NCI-H748 treated with DMSO at 0.1 percent for 48 hours (cell line): Measurements from ENCODE around the gene KIF14.
"Not testable (repeated sequence)": the region's sequence is repeated elsewhere in the genome, so short reads cannot be mapped to it uniquely, and the experiment has no call there.

Source experiments
- DNase-seq: peaks from one replicate; lab custom pipeline; 2025; lab: John Stamatoyannopoulos, UW

Gene KIF14

GRCh38 chr1:200540281-200540680 lies 80.3 kb downstream of the KIF14 start:
- DNase-seq: no peak

DNA sequence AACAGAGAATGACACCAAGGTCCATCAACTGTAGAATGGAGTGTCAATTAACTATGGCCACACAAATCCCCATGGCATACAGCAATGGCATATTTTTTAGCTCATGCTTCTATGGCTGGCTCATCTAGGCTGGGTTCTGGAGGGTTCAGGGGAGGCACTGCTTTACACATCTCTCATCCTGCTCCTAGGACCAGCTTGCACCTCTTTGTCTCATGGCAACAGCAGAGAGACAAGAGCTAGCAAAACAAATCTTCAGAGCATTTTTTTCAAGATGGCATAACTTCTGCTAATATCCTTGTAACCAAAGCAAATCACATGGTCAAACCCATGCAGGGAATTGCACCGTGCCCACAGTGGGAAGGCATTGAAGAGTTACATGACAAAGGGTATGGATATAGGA lies 82.4 kb downstream of the KIF14 start:
- DNase-seq: no peak

GRCh38 chr1:200535605-200536004 lies 84.9 kb downstream of the KIF14 start:
- no peak for DNase-seq

DNA sequence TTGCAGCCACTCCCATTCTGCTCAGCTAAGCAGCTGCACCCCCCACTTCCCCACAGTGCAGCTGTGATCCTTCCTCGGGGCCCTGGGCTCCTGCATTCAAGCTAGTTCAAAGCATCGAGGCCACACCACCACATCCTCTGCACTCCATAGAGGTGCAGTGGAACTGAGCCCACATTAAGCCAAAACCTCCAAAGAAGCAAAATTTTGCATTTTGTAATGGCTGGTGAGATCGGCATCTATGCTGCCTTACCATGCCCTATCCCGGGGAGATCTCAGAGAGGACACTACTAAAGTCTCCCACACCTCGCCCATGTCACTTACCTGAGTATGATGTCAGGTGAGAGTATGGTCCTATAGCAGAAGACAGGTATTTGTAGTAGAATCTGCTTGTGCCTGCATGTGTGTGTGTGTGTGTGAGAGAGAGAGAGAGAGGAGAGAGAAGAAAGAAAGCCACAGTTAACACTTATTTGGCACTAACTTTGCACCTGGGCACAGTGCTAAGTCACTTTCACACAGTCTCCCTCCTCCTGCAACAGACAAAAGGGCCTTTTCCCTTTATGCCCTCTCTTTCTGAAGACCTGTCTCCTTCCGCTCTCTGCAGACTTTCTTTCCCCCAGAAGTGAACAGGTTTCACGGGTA lies 89.8 kb downstream of the KIF14 start:
- DNase-seq: no peak

DNA sequence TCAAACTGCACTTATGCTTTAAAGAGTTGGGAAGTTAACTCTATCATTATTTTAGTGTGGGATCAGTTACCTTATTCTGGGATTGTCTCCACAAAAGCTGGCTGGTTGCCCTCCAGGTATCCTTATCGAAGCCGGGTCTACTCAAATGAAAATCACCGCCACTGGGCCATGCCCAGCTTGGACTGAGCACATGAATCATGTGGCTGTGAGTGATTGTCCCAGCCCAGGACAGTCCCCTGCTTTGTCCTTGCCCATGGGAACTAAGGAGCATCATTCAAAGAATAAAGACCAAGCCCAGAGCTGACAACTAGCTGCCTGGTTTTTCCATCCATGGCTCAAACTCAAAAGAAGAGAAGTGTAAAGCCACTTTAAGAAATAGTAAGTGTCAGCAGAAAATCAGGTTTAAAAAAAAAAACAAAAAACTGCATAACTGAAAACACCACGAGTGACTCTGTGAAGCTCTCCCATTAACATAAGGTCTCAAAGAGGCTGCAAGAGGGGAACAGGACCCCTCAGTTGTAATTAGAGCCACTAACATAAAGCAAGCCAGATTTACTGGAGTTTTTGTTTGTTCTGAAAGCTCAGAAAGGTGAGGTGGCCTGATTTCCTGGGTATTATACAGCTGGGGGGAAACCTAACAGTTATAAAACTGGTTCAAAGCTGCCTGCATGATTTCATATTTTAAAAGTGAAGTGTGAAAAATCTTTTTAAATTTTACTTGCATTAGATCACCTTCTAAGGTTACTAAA lies 91.5 kb downstream of the KIF14 start:
- no peak for DNase-seq

DNA sequence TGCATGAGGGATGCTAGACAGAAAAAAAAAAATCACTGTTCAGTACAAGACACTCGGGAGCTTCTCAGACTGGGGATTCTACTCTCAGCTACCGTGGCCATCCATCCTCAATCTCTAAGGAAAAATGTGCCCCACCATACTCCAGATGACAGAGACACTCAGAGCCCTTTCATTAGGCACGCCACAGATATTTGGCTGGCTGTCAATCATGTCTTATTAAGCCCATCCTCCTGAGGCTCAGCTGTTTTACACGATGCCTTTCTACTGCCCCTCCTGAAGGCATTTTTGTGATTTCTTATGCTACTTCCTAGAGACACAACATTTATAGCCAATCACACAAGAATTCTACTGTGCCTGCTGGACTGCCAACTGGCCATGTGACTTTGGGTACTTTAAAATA lies 92.9 kb downstream of the KIF14 start:
- DNase-seq: no peak

- no peak for DNase-seq
Observed at GRCh38 chr1:200526709-200527612, 93.6 kb downstream of the KIF14 start.

DNA sequence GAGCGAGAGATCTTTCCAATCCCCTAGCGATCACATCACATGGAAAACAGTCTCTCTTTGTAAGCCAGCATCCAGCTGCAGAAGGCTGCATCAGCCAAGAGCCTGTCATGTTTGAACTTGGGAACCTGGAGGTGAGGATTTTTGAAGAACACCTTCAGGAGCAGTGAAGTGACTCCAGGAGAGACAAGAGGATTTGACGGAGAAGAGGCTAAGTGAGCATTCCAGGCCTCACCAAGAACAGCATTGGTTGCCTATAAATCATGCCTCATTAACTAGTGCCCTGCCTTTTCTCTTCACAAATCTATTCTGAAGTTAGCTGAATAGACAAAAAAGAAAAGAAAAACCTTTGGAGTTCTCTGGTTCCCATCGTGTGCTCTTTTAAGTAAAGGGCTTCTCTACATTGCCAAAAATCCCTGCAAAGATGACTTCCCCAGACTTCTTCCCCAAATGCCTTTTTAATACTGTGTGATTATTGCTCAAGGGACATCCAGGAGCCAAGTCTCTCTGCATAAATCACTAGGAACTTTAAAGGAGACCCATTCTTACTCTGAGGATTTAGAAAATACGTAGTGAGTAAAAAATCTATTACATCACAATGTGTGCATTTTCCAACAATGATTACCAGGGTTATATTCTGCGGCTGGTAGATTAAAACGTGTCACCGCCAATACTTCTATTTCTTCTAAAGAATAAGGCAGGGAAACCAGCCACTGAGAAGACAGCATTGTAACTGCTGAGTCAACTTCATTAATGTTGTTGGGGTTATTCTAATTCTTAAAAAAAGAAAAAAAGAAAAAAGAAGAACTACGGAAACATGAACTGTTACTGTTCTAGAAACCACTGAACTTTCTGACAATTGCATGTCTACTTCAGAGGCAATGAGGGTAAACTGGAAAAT lies 95.2 kb downstream of the KIF14 start:
- DNase-seq: no peak

DNA sequence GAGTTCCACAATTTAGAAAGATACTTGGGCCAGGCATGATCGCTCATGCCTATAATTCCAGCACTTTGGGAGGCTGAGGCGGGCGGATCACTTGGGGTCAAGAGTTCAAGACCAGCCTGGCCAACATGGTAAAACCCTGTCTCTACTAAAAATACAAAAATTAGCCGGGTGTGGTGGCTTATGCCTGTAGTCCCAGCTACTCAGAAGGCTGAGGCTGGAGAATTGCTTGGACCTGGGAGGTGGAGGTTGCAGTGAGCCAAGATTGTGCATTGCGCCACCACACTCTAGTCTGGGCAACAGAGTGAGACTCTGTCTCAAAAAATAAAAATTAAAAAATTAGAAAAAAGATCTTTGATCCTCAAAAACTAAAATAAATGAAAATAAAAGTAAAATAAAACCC lies 96.0 kb downstream of the KIF14 start:
- not testable (repeated sequence) for DNase-seq

DNA sequence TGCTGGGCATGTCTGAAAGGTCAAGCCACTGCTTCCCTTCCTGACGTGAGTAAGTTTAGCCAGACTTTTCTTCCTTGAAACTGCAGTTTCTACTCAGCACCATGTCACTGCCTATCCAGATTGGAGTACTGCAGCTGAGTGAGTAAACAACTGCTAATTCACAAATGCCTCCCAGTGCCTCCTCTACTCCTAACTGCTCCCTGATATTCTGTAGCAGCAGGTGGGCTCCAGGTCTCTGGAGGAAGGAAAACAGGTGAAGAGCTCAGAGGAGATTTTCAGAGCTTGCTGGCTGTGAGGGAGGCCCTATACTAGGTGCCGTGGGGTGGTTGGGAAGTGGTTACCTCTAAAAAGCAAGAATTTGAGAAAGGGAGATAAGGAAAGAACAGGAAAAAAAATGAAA lies 96.5 kb downstream of the KIF14 start:
- no peak for DNase-seq

DNA sequence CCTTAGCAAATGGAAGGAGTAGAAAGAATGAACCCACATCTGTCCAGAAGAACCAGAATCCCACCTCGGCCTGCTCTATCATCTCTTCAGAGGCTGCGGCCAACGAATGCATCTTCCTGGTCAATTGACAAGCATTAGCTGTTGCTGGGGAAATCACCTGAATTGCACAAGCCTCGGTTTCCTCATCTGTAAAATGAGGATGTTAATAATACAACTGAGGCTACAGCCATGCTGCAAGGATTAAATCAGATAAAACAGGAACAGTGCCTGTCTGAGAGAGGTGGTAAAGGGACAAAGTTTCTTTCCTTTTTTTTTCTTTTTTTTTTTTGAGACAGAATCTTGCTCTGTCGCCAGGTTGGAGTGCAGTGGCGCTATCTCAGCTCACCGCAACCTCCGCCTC lies 99.8 kb downstream of the KIF14 start:
- DNase-seq: no peak

DNA sequence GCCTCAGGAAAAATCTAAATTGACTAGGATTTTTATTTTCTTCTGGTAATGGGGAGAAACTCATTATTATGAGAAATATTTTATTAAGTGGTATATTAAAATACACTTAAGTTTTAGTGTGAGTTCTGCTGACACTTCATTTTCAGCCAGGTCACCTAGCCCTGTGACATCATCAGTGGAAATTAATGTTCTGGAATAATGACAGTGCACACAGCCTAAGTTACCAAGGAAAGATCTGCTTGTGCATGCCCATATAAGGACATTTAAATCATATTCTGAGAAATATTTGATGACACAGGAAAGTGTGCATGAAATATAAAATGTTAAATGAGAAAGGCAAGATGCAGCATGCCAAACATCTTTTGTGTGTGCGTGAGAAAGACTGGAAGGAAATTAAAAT lies 102.0 kb downstream of the KIF14 start:
- DNase-seq: no peak

GRCh38 chr1:200512191-200512590 lies 108.4 kb downstream of the KIF14 start:
- no peak for DNase-seq

DNA sequence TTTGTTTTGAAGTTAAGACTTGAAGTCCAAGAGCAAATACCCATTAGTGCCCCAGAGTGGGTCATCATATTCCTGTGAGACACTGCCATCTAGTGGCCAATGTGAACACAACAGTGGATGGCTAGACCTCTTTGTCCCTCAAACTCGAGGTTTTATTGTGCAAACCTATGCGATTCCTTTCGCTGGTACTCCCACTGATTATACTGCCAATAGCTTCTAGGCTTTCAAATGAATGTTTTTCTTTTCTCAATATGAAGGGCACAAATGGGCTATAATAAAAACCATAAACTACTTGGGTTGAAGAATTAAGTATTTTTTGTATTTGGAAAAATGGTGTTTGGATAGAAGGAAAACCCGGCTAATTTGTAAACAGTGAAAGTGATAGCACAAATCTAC lies 110.3 kb downstream of the KIF14 start:
- peak; percentile 73 for DNase-seq

DNA sequence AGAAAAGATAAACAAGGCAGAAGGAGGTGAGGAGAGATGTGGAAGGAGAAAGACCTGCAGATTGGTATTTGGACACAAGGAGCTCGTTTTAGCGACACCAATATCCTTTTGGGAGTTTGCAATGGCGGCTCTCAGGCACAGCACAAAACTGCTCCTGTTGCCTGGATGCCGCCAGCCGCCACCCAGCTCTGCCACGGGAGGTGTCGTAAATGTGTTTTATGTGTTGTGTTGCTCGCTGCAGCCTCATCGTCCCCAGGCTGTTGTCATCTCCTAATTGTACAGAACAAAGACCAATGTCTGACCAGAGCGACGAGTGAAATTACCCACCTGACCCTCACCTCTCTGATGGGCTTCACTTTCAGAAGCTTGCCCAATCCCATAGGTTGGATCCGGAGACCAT lies 114.1 kb downstream of the KIF14 start:
- peak; percentile 32 for DNase-seq

- DNase-seq: no peak
Observed at GRCh38 chr1:200505257-200505656, 115.3 kb downstream of the KIF14 start.
